CD4-positive, alpha-beta T cell treated with Interleukin-17A for 4 hours (primary cell): ENCODE data around the gene GRK4.
"Not testable (repeated sequence)": the region's sequence is repeated elsewhere in the genome, so short reads cannot be mapped to it uniquely, and the experiment has no call there.

ENCODE experiments used
- DNase-seq: peaks from one replicate; pipeline ENCODE4 v3.0.0-alpha.2; 2020; ENCODE audit warnings: mixed read lengths

The GRK4 gene

DNA sequence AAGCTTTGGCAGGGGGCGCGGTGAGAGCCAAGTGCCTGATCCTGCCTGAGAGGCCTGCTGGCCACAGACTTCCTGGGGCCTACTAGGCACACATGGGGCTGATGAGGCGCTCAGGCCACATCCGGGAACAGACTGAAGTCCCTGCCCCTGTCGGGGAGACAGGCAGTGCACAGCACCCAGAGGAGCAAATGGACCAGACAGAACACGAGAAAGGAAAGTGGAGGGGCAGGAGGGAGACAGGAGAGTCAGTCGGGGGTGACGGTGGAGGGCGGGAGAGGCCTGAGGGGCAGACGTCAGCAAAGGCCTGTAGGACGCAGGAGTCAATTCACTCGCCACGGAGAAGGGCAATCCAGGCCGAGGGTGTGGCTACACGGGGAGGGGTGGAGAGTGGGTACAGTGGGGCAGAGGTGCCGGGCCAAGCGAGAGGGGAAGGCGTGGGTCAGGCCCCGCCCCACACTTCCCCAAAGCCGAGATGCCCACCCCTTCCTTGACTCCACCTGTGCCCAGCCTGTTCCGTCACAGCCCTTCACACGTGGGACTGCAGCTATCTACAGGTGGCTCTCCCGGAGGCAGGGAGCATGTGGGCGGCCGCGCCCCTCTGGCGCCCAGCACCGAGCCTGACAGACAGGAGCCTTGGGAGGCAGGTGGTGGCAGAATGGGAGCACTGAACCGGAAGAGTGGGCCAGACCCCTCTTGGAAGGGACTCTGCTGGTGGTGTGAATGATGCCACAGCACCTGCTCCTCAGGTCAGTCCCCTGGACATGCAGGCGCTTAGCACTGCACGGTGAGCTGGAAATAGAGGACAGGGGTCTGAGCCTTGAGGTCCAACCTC, 20.6 kb upstream of the GRK4 start:
- DNase-seq = no peak

DNA sequence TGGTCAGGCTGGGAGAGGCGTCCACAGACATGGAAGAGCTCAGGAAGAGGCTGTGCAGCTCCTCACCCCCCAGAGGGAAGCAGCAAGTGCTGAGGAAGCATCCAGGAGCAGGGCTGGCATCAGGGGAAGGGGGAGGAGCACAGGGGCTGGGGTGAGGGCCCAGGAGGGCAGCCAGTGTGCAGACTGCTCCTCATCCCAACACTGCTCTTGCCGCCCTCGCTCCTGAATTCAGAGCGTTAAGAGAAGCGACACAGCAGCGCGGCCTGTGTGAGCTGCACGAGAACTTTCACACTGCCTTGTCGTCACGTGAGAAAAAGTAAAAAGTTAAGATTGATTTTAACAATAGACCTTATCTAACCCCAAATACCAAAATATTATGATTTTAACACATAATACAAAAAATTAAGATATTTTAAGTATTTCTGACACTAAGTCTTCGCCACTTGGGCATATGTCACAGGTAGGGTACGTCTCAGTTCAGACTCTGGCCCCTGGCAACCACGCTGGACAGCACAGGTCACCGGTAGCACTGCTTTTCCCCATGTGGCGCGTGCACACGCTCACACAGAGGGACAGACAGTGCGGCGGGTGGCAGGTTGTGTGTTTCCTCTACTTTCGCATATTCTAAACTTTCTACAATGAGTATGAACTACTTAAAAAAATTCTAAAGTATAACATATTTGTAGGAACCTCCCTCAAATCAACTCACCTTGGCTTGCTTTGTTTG, 19.8 kb upstream of the GRK4 start:
- no peak for DNase-seq

DNA sequence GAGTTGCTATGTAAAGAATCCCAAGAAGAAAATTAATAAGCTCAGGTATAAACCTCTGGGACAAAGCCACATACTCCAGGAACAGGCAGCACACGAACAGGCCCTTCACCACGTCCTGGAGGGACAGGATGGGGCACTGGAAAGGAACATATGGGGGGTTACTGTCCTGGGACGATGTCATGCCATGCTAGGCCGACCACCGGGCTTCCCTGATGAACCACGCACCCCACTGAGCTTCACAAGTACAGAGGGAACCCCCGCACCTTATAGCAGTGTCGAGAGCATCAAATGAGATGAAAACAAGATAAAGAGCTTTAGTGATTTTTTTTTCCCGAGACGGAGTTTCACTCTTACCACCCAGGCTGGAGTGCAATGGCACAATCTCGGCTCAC, 19.3 kb upstream of the GRK4 start:
- no peak for DNase-seq

DNA sequence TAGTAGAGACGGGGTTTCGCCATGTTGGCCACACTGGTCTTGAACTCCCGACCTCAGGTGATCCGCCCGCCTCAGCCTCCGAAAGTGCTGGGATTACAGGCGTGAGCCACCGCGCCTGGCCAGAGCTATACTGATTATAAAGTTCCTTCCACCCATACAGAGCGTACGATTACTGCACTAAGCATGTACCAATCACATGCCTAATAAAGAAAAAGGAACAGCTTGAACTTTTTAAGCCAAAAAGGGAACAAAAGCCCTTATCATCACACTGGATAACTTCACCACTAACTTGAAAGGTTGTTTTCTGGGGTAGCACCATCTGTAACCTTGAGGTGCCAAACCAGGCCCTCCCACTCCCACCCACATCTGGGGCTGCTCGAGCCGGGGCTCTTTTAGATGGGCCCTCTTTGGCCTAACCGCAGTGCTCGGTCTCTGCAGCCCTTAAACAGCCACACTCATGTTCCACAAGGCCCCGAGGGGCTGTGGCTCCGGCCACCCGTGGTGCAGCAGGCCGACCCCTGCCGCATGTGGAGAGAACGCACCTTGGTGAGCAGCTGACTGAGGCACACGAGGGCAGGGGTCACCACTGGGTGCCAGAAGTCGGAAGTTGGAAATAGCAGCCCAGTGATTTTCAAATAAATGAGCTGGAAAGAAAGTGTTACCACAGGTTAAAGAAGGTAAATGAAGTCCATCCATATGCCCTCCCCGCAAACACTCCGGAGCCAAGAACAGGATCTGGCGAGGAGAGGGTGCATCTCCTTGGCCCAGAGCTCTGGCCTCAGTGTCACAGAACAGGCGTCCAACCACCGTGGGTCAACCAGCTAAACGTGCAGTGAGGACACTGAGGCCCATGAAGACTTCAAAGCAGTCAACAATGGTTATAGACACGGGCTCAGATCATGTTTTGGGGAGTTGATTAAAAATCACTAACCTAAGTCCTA, 18.5 kb upstream of the GRK4 start:
- no peak for DNase-seq

DNA sequence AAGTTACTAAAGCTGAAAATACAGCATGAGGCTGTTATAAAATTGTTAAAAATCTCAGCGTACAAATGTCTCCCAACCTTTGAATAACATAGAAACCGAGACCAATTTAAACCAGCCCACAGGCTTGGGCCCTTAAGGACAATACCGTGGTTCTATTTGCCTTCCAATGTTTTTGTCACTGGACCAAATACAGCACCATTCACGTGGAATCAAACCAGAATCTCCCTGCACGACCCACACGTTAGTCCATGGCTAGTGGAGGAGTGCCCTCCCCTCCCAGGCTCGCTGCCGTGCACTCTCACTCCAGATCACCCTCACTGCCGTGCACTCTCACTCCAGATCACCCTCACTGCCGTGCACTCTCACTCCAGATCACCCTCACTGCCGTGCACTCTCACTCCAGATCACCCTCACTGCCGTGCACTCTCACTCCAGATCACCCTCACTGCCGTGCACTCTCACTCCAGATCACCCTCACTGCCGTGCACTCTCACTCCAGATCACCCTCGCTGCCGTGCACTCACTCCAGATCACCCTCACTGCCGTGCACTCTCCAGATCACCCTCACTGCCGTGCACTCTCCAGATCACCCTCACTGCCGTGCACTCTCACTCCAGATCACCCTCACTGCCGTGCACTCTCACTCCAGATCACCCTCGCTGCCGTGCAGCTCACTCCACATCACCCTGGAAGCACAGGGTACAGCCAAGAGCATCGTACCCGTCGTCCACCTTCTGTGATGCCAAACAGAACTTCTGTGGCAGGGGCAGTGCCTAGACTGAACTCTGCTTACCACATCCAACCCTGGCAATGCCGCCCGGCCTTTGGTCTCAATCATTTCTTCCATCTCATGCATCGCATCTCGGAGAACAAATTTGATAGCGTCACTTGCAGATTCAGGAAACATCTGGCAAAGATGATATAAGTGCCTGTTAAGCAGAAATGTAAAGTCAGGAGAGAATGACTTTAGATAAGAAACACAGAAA, 17.5 kb upstream of the GRK4 start:
- DNase-seq = not testable (repeated sequence)

DNA sequence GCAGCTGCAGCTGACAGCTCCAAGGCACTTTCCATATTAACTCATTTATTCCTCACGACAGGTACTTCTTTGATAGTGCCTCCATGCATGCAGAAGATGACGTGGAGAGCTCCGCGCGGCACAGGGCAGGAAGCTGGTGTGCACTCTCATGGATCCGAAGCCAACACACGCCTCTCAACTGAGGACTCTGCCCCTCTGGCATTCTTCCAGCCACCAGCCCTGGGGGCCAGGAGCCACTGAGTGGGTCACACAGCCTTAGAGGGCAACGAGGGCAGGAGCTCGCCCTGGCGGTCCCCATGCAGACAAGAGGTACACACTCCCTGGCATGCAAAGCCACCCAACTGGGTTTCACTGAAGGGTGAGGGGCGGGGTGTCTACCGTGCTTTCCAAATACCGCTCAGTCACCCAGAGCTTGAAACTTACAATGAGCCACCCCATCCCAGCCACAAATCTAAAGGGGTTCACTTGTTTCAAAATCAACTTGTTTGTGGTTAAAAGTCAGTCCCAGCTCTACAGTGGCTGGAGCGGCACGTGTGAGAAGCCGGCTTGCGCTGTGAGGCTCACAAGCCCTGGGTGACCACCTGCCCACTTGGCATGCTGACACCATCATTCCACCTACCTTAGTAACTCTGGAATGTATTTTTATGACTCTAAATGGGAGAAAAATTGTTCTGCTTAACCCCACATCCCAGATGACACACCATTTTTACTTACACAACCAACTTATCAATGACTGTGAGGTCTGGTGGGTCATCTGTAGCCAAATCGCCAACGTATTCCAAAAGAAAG, 16.4 kb upstream of the GRK4 start:
- no peak for DNase-seq

DNA sequence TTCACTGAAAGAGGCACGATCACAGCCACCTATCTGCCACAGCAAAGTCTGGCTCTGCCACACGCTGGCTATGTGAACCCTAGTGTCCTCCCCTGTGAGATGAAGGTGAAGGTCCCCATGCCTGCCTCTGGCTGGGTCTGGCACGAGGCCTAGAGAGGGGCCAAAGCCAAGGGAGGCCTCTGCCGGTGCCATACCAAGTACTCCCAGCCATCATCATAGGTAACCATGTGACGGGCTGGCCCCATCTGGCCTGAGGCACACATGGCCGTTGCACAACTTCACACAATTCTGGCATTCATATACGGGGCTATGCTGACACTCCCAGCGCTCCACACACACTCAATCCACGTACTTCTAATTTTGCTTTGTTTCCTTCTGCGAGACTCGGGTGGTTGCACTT, 15.4 kb upstream of the GRK4 start:
- no peak for DNase-seq

DNA sequence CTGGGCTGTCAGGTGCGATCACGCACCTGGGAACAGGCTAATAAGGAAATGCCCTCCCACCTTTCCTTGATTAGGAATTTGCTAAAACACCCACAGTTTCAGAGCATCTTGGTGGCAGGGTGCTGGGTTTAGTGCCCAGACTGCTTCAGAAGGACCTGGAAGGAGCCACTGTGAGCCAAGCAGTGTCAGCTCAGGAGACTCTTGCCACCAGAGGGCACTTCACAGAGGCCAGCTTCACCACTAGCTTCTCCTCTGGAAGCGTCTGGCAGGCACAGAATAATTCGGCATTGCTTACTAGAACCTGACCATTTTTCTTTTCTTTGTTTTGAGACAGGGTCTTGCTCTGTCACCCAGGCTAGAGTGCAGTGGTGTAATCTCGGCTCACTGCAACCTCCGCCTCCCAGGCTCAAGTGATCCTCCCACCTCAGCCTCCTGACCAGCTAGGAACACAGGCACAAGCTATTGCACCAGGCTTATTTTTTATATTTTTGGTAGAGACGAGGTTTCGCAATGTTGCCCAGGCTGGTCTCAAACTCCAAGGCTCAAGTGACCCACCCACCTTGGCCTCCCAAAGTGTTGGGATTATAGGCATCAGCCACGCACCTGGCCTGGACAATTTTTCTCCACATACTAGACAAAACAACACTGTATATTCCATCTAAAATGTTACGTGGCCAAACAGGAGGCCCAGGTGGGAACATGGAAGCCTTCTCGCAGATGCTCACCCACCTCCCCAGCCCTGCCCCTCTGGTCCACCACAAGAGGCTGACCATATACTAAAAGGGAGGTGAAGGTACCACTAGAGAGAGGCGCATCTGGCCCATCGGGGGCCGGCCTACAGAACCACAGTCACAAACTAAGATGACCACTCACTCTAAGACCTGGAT, 14.2 kb upstream of the GRK4 start:
- no peak for DNase-seq

DNA sequence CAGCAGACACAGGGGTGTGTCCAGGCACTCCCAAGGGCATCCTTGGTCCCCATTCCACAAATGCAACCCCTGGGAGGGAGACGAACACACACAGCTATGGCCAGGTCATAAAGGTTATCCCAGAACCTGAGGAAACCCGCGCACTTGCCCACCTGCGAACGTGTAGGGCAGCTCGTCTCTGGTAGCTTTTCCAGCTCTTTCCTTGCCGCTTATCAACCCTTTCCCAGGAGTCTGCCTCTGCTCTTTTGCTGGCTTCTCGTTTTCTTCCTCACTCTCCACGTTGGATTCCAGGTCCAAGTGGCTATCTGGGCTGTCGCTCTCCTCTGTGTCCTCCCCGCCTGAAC, 13.6 kb upstream of the GRK4 start:
- no peak for DNase-seq

DNA sequence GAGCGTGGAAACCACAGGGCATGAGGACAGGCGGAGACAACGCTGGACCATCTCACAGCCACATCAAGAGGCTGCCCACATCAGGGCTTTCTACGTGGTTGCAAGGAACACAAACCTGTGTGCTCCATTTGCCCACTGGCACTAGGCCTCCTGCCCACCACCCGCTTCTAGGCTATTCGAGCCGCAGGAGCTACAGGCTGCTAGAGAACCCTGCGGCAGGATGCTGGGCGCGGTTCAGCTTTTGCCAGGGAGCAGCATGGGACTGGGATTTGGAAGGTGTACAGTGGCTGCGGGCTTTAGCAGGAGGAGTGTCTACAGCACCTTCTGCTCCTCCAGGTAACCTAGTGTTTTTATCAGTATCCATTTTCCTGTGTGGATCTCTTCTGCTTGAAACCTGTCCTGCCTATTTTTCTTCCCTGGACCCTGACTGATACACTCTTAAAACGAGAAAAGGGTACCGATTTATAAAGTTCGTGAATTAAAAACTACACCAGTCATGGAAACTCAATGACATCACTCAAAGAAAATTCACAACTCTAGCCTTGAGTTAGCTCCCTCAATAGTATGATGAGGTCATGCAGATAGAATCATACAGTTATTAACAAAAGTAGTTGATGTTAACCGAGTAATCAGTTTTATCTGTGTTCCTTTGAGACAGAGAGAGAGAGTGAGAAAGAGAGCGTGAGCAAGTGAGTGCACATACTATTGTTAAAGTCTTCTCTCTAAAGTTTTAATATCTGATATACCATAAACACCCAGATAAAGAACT, 13.0 kb upstream of the GRK4 start:
- no peak for DNase-seq

DNA sequence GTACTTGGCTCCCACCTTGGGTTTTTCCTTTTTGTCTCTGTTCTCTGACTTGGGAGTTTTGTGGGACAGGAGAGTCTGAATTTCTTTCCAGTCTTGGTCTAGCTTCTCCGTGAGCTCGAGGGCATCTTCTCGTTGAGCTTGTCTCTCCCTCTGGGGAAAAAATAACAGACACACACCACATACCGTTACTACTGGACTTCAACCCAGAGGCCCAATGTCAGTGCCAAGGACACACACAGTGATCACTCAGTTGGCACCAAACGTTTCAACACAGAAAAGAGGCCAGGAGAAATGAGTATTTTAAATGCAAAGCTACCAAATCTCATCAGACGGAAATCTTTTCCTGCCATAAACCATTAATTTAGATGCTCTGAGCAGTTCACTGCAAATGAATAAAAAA, 9.9 kb upstream of the GRK4 start:
- no peak for DNase-seq

DNA sequence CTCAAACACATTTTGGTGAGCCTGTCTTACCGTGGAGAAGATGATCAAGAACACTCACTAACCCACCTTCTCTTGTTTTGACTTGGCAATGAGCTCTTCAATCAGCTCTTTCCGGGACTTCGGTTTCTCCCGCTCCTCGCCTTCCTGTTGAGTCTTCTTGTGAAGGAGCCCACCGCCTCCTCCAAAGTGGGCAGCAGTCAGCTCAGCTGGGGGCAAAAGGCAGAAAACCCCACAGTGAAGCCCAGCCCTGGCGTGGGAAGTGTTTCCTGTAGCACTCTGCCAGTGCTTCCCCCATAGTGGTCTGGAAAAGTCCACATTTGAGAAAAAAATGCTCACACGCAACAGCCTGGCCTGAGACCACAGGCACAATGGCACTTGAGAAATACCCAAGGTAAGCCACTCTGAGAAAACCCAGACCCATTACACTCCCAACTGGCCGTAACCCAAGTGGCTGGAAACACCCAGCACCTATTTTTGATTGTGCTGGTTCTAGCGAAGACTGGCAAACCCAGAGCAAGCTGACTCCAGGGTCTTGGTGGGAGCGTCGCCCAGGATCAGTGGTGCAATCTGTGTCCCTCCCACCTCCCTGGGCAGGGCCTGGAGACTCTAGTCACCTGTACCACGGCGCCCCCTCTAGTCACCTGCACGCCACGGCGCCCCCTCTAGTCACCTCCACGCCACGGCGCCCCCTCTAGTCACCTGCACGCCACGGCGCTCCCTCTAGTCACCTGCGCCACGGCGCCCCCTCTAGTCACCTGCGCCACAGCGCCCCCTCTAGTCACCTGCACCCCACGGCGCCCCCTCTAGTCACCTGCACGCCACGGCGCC, 8.8 kb upstream of the GRK4 start:
- peak; percentile 60 for DNase-seq

DNA sequence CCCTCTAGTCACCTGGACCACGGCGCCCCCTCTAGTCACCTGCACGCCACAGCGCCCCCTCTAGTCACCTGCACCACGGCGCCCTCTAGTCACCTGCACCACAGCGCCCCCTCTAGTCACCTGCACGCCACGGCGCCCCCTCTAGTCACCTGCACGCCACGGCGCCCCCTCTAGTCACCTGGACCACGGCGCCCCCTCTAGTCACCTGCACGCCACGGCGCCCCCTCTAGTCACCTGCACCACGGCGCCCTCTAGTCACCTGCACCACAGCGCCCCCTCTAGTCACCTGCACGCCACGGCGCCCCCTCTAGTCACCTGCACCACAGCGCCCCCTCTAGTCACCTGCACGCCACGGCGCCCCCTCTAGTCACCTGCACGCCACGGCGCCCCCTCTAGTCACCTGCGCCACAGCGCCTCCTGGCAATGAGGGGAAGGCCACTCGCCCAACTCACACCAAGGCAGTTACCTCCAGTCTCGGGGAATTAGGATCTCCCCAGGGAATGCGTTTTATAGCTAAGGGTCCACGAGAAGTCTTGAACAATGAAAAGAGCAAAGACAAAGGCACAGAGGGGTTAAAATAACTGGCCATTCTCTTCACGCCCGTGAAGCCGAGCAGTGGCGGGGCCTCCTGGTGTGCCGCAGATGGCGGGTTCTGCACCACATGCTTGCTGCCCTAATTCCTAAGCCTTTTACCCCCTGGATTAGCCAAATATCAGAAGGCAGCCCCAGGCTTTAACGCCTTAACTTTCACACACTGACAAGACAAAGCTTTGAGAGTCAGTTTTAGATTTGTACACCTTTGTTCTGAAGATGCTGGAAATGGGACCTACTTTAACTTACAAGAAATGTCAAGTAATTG, 8.0 kb upstream of the GRK4 start:
- DNase-seq = not testable (repeated sequence)

DNA sequence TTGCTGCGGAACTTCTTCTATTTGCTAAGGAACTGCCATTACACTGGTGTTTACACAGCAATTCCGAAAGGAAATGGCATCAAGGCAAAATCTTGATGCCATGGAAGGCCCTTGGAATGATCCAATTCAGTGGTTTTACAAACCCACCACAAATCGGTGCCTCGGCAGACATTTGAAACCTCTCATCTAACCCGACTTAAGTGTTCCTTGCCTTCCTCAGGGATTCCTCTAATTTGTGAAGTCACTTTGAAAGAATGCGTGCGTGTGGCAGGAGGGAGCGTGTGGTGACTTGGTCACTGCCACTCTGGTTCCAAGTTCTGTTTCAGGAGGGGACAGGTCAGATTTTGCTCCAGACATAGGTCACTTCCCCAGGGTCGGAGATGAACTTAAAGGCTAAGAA, 4.9 kb upstream of the GRK4 start:
- no peak for DNase-seq

DNA sequence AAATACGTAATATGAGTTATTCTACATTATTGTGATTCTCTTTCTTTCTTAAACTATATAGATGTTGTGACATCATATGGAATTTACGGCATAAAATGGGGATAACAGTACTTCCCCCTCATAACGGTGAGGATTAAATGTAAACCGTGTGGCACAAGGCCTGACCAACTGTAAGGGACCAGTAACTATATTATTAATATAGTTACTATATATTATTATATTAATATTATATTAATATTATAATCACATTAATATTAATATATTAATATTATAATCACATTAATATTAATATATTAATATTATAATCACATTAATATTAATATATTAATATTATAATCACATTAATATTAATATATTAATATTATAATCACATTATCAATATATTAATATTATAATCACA, 2.9 kb upstream of the GRK4 start:
- not testable (repeated sequence) for DNase-seq

DNA sequence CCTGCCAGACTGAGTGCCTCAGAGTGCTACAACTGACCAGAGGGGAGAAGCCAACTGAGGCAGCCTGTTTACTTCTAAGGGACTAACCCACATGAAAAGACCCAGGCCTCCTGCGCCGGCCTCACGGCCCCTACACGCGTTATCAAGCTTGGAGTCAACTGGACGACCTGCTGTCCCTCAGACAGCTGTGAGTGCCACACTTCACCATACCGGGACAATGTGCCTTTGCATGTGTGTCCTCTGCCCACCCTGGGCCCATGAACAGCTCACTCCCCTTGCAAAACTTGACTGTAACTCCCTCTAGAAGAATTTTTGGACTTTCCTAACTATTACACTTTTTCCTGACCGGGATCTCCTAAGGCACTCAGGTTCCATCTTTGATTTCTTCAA, 2.0 kb upstream of the GRK4 start:
- peak; percentile 35 for DNase-seq

DNA sequence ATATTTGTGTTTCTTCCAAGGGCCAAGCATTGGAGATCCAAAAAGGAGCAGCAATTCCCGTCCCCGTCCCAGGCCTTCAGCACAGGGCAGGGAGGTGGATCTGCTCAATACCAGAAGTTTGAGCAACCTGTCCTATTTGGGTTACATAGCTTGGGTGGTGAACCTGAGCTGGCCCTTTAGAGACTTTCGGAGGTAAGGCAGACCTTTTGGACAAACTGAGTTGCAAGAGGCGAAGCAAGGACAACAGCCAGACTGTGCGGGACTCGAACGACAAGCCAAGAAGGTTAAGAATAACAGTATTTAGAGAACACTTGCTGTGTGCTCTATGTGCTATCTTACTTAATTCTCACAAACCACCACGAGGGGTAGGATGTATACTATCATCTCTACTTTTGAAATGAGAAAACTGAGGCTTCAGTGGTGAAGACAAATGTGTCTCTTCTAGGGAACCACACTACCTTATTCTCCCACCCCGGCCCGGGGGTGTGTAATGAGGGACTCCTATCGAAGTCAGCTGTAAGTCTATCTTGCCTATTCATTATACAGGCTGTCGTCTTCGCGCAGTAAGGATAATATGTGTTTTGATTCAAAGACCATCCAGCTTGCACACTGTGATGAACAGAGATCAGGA, 1.4 kb upstream of the GRK4 start:
- DNase-seq = no peak
